Measurements from ENCODE around the gene SYT15.
A peak's percentile ranks its signal among the peaks of the same experiment; 100 is the strongest.
"Not testable (repeated sequence)": the region's sequence is repeated elsewhere in the genome, so short reads cannot be mapped to it uniquely, and the experiment has no call there.

SYT15 gene

DNA sequence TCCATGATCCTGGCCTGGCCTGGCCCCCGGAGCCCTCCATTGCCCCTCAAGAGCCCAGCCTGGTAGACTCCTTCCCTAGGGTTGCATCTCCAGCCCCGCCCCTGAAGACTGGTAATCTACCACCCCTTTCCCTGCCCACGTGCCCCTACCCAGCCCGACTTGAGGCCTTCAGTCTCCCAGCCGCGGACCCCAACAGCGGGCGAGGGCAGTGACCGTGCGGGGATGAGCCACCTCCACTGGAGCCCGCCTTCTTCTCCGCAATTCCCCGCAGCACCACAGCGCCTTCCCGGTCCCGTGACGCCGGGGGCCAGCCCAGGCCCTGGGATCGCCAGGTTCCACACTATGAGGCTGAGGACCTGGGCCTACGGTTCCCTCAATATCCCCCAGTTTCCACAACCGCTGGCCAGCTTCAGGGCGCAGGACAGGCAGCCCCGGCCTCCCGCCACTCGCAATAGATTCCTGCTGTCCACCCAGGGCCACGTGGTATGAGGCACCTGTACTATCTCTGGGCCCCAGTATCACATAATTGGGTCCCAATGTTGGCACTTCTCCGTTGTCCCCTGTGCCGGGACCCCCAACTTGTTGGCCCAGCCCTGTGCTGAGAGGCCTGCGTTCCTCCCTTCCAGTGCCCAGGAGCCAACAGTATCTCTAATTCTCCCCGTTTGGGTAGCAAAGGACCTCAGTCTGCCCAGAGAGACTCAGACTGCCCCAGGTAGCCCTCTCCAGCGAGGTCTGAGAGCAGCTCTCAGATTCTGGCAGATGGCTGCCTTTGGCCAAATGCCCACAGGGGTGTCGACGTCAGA, 21.4 kb upstream of the SYT15 start:
- DNase-seq: no peak

DNA sequence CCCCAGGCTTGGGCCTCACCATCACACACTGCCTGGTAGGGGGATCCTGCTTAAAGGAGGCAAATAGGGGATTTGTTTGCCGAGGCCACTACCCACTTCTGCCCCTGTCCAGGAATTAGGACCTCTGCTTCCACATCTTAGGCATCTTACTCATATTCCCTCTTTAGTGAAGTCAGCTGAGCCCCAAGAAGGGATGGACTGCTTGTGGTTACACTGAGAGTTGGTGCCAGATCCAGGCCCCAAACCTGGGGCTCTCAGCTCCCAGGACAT, 20.9 kb upstream of the SYT15 start:
- no peak for DNase-seq

DNA sequence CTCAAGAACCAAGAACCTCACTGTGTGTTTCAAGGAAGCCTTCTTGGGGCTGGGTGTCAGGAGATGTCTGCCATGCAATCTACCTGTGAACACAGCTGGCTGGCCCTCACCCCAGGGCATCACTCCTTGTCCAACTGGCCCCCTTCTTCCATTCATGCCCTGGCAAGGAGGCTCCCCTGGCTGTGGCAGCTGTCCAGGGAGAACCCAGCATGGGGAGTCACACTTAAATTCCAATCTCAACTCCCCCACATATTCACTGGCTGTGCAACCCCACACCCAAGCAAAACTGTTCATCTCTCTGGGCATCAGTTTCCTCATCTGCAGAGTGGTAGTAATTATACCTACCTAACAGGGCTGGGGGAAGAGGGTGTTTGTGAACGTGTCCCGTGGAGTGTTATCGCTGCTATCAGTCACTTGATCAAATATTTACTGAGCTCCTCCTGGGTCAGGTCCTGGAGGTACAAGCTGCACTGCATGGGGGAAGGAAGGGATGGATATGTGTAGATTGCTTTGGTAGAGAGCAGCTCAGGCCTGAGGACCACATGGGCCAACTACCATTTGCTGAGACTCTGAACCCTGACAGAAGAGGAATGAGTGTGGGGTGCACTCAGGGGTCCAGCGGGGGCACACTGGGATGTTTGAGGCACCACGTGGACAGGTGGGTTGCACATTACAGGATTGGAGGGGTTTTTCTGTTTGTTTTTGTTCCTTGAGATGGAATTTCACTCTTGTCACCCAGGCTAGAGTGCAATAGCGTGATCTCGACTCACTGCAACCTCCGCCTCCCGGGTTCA, 20.3 kb upstream of the SYT15 start:
- DNase-seq: no peak

DNA sequence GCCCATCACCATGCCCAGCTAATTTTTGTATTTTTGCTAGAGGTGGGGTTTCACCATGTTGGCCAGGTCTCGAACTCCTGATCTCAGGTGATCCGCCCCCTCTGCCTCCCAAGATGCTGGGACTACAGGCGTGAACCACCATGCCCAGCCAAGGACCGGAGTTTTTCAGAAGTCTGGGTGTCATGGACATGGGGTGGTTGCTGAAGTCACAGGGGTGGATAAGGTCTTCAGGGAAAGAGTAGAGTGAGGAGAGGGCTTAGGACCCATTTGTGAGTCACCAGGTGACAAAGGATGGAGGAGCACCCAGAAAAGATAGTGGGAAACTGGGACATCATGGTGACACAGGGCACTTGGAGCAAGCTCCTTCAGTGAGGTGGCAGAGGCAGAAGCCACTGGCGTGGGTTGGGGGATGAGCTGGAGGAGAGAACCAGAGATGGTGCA, 19.7 kb upstream of the SYT15 start:
- no peak for DNase-seq

DNA sequence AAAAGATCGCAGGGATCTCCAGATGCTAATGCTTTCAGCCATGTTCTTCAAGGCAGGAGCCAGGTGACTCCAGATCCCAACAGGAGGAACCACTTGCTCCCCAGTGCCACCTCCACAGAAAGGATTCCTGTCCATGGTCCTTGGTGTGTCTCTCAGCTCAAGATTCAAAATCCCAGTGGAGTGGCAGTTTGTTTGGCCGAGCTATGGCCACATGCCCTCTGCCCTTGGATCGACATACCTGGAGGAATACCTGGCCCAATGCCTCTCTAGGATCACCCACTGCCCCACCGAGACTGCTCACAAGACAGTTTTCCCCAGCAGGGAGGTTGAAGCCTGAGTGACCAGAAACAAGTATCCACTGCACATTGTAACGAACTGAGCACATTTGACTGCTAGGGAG, 18.5 kb upstream of the SYT15 start:
- DNase-seq: no peak

DNA sequence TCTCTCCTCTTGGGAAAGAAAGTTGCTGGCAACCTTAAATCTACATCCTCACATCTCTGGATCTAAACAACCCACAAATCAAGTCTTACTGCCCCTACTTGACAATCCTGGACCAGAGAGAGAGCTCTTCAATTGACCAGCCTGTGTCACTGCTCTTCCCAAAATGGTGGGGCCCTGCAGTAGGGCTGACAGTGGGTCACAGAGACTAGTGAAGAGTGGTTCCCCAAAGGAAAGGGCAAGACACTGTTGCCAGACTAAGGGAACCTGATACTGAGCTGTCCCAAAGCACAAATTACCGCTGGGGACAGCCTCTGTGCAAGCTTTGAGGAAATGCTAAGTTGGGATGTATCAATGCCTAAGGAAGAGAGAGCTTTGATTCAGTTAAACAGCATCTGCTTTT, 18.0 kb upstream of the SYT15 start:
- no peak for DNase-seq

DNA sequence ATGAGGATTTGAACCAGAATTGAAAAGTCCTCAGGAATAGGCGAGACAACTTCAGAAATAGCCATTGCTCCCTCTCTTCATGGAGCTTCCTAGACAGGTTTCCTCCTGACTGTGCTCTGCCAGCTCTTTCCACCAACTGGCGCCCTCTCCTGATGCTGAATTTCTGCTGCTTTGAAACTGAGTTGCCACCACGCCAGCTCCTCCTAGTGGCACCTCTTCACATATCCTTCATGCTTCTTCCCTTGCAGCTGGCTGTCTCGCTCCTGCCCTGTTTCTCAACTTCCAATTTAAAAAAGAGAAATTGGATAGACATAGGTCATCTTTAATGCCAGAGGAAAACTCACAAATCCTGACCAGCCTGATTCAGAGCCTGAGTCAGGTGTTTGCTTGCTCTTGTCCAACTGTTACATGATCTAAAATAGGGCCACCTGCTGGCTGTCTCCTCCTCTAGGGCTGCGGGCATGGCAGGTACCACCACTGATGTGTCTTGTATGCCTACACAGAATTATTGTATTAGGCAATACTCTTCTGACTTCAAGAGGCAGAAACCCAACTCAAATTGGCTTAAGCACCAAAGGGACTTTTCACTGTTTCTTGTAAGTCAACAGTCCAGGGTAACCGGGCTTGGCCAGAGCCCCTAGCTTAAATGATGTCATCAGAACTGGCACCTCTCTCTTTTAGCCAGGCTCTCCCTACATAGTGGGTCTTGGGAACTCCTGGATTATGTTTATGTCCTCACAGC, 13.2 kb upstream of the SYT15 start:
- DNase-seq: peak; percentile 31 to 38

DNA sequence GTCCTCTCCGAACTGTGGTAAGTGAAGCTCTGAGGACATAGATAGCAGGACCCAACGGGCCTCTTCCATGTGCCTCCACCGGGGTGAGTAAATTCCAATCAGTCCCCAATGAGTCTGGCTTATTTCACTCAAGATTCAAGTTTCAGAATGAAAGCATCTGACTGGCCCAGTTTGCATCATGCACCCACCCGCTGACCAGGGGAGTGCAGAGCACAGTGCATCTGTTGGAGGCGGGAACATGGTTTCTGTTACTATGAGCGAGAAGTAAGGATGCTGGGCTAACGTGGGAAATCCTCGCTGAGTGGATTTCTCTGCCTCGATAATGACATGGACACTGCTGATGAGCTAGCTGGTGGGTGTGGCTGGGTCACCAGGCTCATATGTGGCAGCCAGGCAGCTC, 11.8 kb upstream of the SYT15 start:
- DNase-seq: not testable (repeated sequence)

DNA sequence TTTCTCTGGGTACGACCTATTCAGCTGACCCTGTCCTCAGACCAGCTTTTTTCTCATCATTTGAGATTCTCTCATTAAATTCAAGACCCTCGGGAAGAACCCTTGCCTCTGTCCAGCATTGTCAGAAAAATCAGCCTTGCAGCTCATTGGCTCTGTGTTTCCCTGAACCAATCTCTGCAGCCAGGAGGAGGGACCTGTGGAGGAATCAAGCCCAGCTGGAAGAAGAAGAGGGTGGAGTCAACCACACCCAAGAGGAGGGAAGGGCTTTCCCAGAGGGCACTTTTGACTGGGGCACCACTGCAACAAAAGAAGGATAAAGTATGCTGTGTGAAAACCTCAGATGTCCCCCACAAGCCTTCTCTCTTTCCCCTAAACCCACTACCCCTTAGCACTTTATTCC, 8.3 kb upstream of the SYT15 start:
- not testable (repeated sequence) for DNase-seq

DNA sequence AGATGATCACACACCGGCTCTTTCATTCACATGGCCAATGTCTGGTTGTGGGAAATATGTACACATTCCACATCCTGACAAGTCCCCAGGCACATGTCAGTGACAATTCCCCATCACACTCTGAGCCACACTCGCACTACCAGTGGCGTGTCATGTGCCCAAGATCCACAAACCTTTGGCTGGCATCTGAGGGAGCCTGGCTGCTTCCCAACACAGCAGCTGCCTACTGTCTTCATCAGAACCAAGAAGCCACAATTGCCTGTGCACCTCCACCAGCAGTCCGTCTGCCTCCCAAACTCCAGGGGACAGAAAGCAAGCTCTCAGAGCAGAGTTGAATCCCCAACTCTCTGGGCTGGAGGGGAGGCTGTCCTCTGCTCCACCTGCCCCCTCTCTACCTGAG, 6.2 kb upstream of the SYT15 start:
- DNase-seq: not testable (repeated sequence)

DNA sequence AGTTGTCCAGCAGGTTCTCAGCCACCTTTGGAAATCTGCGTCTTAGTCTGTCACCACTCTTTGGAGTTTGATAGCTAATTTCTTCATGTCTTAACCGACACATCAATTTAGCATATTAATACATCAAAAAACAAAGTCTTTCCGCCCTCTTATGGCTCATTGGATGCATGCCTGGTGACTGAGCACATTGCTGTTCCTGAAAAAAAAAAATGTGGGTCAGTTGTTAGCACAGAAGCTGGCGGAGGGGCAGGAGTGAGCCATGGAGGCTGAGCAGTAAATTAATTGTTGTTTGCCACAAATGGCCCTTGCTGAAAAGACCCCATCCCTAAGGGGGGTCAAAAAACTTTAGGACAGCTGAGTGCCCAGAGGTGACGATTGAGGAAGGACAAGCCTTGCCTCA, 5.6 kb upstream of the SYT15 start:
- DNase-seq: not testable (repeated sequence)

DNA sequence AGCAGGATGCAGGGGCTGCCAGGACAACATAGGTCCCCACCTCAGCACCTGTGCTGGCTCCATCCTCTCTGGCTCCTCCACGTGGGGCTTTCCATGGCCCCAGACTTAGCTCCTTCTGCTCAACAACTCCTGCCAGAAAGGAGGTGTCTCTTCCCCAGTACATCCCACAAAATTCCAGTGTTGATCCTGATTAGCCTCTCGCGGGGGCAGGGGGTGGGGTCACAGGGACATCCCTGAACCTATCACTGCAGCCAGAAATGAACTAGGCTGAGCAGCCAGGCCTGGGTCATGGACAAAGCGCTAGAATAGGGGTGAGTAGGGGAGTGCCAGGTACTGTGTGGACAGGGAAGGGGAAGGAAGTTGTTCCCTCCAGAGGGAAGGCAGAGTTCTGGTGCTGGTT, 5.0 kb upstream of the SYT15 start:
- DNase-seq: not testable (repeated sequence)

DNA sequence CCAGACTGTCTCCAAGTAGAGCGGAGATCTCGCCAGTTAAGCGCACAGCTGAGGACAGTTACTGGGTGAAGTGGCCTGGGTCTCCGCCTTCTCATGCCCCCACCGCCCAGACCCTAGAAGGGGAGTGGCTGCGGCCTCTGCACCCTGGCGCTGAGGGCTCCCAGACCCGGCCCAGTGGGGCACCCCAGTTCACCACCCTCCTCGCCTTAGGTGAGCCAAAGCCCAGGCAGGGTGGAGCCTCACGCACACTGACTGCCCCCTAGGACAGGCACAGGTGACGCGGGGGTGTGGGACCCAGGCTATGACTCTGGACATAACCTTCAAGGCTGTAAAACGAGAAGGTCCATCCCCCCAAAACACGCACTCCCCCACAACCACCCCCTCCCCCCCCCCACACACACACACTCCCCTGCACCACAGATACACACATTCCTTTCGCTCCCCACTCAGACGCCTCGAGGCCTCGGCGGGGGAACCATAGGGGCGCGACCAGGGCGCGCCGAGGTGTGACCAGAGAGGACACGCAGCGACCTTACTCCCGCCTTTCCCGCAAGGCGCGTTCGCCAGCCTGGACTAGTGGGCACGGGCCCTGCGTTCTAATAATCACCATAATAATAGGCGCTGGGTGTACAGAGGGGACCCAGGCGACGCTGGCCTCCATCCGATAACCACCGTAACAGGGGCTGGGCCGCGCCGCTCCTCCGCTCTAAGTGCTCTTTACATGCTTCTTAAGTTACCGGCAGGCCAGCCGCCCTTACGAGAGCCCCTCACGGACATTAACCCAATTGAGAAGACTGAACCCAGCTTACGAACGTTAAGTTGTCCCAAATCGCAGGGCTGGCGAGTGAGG, 1.1 kb upstream of the SYT15 start:
- DNase-seq: not testable (repeated sequence)

DNA sequence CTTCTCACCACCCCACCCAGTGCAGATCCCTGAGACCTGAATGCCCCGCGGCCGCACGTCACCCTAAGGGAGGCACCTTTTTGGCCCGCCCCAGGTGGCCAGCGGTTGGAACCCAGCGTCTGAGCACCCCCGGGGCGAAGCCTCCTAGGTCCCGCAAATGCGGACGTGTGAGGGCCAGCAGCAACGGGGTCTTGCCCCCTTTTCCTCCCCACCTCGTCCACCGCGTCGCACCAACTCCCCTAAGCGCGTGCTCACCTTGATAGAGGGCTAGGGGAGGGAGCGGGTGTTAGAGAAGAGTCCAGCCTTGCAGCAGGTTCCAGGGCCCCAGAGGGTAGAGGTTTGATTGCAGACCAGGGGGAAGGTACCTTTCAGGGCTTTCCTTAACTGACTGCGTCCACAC, 450 bp downstream of the SYT15 start:
- not testable (repeated sequence) for DNase-seq

DNA sequence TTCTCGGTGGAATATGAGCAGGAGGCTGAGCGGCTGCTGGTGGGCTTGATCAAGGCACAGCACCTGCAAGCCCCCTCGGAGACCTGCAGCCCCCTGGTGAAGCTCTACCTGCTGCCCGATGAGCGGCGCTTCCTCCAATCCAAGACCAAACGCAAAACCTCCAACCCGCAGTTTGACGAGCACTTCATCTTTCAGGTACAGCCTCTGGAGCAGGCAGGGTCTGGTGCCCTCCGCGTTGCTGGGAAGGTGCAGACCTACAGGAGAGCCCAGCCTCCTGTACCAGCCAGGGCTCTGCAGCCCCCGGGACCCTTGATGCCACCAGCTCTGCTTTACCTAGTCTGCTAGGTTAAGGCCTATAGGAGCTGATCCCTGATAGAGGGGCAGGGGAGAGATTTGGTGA, 3.1 kb downstream of the SYT15 start:
- DNase-seq: not testable (repeated sequence)

DNA sequence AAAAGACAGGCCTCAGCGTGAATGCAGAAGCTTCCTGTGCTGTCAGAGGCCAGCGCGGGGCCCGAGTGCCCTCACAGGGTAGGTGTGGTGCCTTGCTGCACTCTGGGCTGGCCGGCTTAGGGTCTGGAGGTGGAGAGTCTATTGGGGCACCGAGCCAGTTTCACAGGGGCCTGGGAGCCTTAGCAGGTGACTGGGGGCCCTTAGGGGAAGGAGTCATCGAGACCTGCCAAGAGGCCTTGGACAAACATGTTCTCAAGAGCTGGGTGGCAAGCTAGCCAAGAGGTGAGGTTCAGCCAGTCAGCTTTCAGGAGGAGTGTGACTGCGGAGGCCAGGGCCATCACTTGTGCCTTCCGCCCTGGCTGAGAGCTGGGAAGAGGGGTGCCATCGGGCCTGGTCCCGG, 3.6 kb downstream of the SYT15 start:
- DNase-seq: not testable (repeated sequence)

DNA sequence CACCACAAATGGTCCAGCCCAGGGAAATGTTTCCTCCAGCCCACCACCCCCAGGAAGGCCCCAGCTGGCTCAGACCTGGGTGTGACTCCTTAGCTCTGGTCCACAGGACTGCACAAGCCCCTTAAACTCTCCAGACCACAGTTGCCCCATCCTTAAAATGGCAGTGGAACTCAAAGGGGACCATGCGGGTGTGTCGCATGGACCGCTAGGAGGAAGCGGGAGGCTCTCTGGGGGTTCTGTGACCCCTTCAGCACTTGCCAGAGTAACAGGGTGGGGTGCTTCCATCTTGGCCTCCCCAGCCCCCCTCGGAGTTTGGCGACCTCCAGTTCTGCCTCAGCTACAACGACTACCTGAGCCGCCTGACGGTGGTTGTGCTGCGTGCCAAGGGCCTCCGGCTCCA, 5.3 kb downstream of the SYT15 start:
- DNase-seq: not testable (repeated sequence)

DNA sequence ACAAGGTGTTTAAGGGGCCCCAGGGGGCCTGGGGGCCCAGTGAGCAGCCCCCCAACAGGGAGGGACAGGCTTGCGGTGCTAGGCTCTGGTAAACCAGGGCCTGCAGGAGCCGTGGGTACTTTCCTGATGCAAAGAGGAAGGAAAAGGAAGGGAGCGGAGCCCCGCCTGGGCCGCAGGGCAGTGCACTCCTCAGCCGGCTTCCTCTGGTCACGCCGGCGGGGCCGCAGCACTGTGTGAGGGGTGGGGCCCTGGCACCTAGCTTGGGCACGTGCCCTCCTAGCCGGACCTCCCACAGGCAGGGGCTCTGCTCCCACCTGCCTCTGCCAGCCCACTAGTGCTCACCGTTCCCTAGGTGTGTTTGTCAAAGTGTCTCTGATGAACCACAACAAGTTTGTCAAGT, 6.3 kb downstream of the SYT15 start:
- DNase-seq: not testable (repeated sequence)

DNA sequence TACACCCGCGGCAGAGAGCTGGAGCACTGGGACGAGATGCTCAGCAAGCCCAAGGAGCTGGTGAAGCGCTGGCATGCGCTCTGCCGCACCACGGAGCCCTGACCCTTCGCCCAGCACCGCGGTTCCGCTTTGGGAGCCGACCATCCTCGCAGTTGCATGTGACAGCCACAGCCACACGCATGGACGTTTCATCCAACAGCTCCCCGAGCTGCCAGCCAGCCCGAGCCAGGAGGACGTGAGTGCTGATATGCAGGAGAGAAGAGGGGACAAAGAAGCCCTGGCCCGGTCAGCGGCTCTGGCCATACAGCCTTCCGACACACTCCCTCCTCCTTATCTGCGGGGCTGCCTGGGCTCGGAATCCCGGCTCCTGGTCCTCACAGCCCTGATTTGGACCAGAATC, 8.6 kb downstream of the SYT15 start:
- not testable (repeated sequence) for DNase-seq

DNA sequence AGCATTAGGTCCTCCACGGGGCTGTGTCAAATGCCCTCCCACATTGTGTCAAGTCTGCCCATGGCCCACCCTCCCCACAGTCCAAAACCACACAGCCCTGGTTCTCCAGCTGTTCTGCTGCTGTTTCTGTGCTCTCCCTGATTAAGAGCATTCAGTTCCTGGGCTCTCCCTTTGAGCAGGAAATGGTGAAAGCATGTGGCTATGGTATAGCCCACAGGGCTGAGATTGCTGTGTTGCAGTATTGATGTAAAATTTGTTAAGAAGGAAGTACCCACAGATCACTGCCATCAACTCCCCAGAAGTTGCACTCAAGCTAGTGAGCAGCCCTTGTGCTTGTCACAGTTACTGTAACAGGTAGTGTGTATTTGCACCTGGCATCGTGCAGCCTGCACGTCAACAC, 9.3 kb downstream of the SYT15 start:
- DNase-seq: not testable (repeated sequence)

DNA sequence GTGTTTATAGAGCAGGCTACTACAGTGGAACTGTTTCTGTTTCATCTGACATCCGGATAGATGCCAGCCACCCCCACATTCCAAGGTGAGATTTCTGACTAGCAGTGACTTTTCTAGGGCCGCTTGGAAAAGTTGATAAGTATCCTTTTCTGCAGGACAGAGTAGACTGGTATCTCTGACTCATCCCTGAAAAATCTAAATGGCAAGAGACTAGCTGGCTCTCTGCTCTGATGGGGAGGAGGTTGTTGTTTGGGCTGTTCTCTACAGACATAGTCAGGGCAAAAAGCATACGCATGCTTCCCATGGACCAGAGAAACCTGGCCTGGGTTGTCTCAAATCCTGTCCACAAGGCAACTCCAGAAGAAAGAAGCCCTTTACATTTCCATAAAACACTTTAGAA, 10.7 kb downstream of the SYT15 start:
- DNase-seq: not testable (repeated sequence)

DNA sequence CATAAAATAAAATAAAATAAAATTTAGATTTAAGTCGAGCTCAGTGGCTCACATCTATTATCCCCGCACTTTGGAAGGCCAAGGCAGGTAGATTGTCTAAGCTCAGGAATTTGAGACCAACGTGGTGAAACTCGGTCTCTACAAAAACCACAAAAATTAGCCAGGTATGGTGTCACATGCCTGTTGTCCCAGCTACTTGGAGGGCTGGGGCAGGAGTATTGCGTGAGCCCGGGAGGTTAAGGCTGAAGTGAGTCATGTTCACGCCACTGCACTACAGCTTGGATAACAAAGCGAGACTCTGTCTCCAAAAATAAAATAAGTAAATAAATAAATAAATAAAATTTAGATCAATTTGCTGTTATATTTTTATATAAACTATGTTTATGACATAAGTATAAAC, 12.1 kb downstream of the SYT15 start:
- DNase-seq: not testable (repeated sequence)

DNA sequence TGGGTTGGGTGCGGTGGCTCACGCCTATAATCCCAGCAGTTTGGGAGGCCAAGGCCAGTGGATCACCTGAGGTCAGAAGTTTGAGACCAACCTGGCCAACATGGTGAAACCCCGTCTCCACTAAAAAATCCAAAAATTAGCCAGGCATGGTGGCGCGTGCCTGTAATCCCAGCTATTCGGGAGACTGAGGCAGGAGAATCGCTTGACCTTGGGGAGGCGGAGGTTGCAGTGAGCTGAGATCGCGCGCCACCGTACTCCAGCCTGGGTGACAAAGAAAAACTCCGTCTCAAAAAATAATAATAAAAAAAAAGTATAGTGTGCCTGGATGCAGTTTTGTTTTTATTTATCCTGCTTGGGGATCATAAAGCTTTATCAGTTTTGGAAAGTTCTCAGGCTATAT, 14.4 kb downstream of the SYT15 start:
- DNase-seq: not testable (repeated sequence)

All from activated CD4-positive, alpha-beta T cell treated with anti-CD3 and anti-CD28 coated beads, Interleukin-2, amount 50 U/mL, for 4 hours (primary cell).